HL-60/S4 (cell line): Measurements from ENCODE around the gene PDSS1.
"Not testable (repeated sequence)": the region's sequence is repeated elsewhere in the genome, so short reads cannot be mapped to it uniquely, and the experiment has no call there.

Experiments
- in situ Hi-C: fragments of 300-500 bp; cut with MboI; formaldehyde crosslinking; loops from 2 replicates; pipeline ENCODE4 v1.14.3; 2022; ENCODE audit warnings: low sequenced_read_pairs

Gene PDSS1

GRCh38 chr10:26697163-26697921, at the start of gene PDSS1:
Gene PDSS1, plus strand, starts transcription at chr10:26697701. Its CDS starts 11 bp downstream, at chr10:26697712.
- in situ Hi-C loops = no loop called here

- in situ Hi-C loops = not testable (repeated sequence)
Observed at GRCh38 chr10:26648245-26648636, 49.3 kb upstream of the PDSS1 start.

- in situ Hi-C loops = no loop called here
Observed at GRCh38 chr10:26650406-26650805, 47.1 kb upstream of the PDSS1 start.

GRCh38 chr10:26651476-26651875, 46.0 kb upstream of the PDSS1 start:
- in situ Hi-C loops = not testable (repeated sequence)

- in situ Hi-C loops = no loop called here
Observed at GRCh38 chr10:26653004-26653403, 44.5 kb upstream of the PDSS1 start.

GRCh38 chr10:26655746-26656145, 41.8 kb upstream of the PDSS1 start:
- in situ Hi-C loops = no loop called here

- in situ Hi-C loops = no loop called here
Observed at GRCh38 chr10:26662864-26663263, 34.6 kb upstream of the PDSS1 start.

GRCh38 chr10:26665080-26666048, 32.1 kb upstream of the PDSS1 start:
- in situ Hi-C loops = no loop called here

GRCh38 chr10:26675873-26676257, 21.6 kb upstream of the PDSS1 start:
- in situ Hi-C loops = no loop called here

- in situ Hi-C loops = no loop called here
Observed at GRCh38 chr10:26679588-26679987, 17.9 kb upstream of the PDSS1 start.

GRCh38 chr10:26681076-26681475, 16.4 kb upstream of the PDSS1 start:
- in situ Hi-C loops = no loop called here

- in situ Hi-C loops = not testable (repeated sequence)
Observed at GRCh38 chr10:26681971-26682370, 15.5 kb upstream of the PDSS1 start.

- in situ Hi-C loops = no loop called here
Observed at GRCh38 chr10:26682931-26683330, 14.6 kb upstream of the PDSS1 start.

GRCh38 chr10:26684667-26685264, 12.7 kb upstream of the PDSS1 start:
- in situ Hi-C loops = not testable (repeated sequence)

GRCh38 chr10:26685441-26685840, 12.1 kb upstream of the PDSS1 start:
- in situ Hi-C loops = no loop called here

- in situ Hi-C loops = no loop called here
Observed at GRCh38 chr10:26689399-26689798, 8.1 kb upstream of the PDSS1 start.

- in situ Hi-C loops = no loop called here
Observed at GRCh38 chr10:26690731-26691475, 6.6 kb upstream of the PDSS1 start.

GRCh38 chr10:26694536-26694935, 3.0 kb upstream of the PDSS1 start:
- in situ Hi-C loops = not testable (repeated sequence)

GRCh38 chr10:26696786-26697162, 727 bp upstream of the PDSS1 start:
- in situ Hi-C loops = no loop called here

- in situ Hi-C loops = no loop called here
Observed at GRCh38 chr10:26697922-26698608, 564 bp downstream of the PDSS1 start.
